HEK293 (cell line): ENCODE measurements around the gene PRRC2B.

Experiments used
- BCL6B ChIP-seq: fragments of 450-650 bp; formaldehyde crosslinking; IDR thresholded peaks from 2 replicates; pipeline ENCODE4 v1.5.1; 2017; ENCODE audit warnings: missing biosample characterization, missing genetic modification characterization
- CTCF ChIP-seq: fragments of 450-650 bp; formaldehyde crosslinking; IDR thresholded peaks from 2 replicates; pipeline ENCODE4 v1.5.1; 2016; ENCODE audit warnings: missing biosample characterization, missing genetic modification characterization
- EGR2 ChIP-seq: fragments of 450-650 bp; formaldehyde crosslinking; IDR thresholded peaks from 2 replicates; pipeline ENCODE4 v1.5.1; 2016; ENCODE audit warnings: low read depth, missing biosample characterization, missing genetic modification characterization
- GLI2 ChIP-seq: fragments of 450-650 bp; formaldehyde crosslinking; IDR thresholded peaks from 2 replicates; pipeline ENCODE4; 2017; ENCODE audit warnings: missing biosample characterization, missing genetic modification characterization, low read depth, borderline replicate concordance
- HOXA7 ChIP-seq: sonication (generic); formaldehyde crosslinking; IDR thresholded peaks from 2 replicates; pipeline ENCODE4 v1.8.1; 2022; ENCODE audit warnings: missing genetic modification reagents, borderline replicate concordance
- HOXD13 ChIP-seq: sonication (generic); formaldehyde crosslinking; IDR thresholded peaks from 2 replicates; pipeline ENCODE4 v1.8.0; 2022; ENCODE audit warnings: missing genetic modification reagents, borderline replicate concordance
- KLF9 ChIP-seq: fragments of 450-650 bp; formaldehyde crosslinking; IDR thresholded peaks from 2 replicates; pipeline ENCODE4 v1.5.1; 2016; ENCODE audit warnings: missing biosample characterization, missing genetic modification characterization, low read depth
- PRDM1 ChIP-seq: fragments of 450-650 bp; formaldehyde crosslinking; IDR thresholded peaks from 2 replicates; pipeline ENCODE4; 2016; ENCODE audit warnings: missing biosample characterization, missing genetic modification characterization
- RBAK ChIP-seq: fragments of 450-650 bp; formaldehyde crosslinking; IDR thresholded peaks from 2 replicates; pipeline ENCODE4 v1.5.1; 2016; ENCODE audit warnings: missing biosample characterization, missing genetic modification characterization
- SCRT1 ChIP-seq: fragments of 450-650 bp; formaldehyde crosslinking; IDR thresholded peaks from 2 replicates; pipeline ENCODE4 v1.5.1; 2016; ENCODE audit warnings: missing biosample characterization, missing genetic modification characterization, borderline replicate concordance
- SP3 ChIP-seq: fragments of 450-650 bp; formaldehyde crosslinking; IDR thresholded peaks from 2 replicates; pipeline ENCODE4 v1.5.1; 2016; ENCODE audit warnings: missing biosample characterization, missing genetic modification characterization
- WT1 ChIP-seq: fragments of 450-650 bp; formaldehyde crosslinking; IDR thresholded peaks from 2 replicates; pipeline ENCODE4 v1.5.1; 2016; ENCODE audit warnings: missing biosample characterization, missing genetic modification characterization
- ZBTB10 ChIP-seq: fragments of 450-650 bp; formaldehyde crosslinking; IDR thresholded peaks from 2 replicates; pipeline ENCODE4 v1.5.1; 2016; ENCODE audit warnings: missing biosample characterization, missing genetic modification characterization
- ZBTB20 ChIP-seq: fragments of 450-650 bp; formaldehyde crosslinking; IDR thresholded peaks from 2 replicates; pipeline ENCODE4 v1.5.1; 2016; ENCODE audit warnings: missing biosample characterization, missing genetic modification characterization
- ZFP37 ChIP-seq: fragments of 450-650 bp; formaldehyde crosslinking; IDR thresholded peaks from 2 replicates; pipeline ENCODE4 v1.5.1; 2016; ENCODE audit warnings: missing biosample characterization, missing genetic modification characterization
- ZNF169 ChIP-seq: fragments of 450-650 bp; formaldehyde crosslinking; IDR thresholded peaks from 2 replicates; pipeline ENCODE4 v1.5.1; 2016; ENCODE audit warnings: missing biosample characterization, missing genetic modification characterization
- ZNF24 ChIP-seq: fragments of 450-650 bp; formaldehyde crosslinking; IDR thresholded peaks from 2 replicates; pipeline ENCODE4 v1.5.1; 2016; ENCODE audit warnings: missing biosample characterization, missing genetic modification characterization
- ZNF302 ChIP-seq: fragments of 450-650 bp; formaldehyde crosslinking; IDR thresholded peaks from 2 replicates; pipeline ENCODE4 v1.5.1; 2016; ENCODE audit warnings: missing biosample characterization, missing genetic modification characterization, low read depth
- ZNF341 ChIP-seq: fragments of 450-650 bp; formaldehyde crosslinking; IDR thresholded peaks from 2 replicates; pipeline ENCODE4; 2016; ENCODE audit warnings: low read depth, missing biosample characterization, missing genetic modification characterization
- ZNF391 ChIP-seq: fragments of 450-650 bp; formaldehyde crosslinking; IDR thresholded peaks from 2 replicates; pipeline ENCODE4 v1.5.1; 2016; ENCODE audit warnings: low read depth, missing biosample characterization, missing genetic modification characterization, borderline replicate concordance
- ZNF423 ChIP-seq: fragments of 450-650 bp; formaldehyde crosslinking; IDR thresholded peaks from 2 replicates; pipeline ENCODE4 v1.5.1; 2016; ENCODE audit warnings: missing biosample characterization, missing genetic modification characterization
- ZNF600 ChIP-seq: fragments of 450-650 bp; formaldehyde crosslinking; IDR thresholded peaks from 2 replicates; pipeline ENCODE4 v1.5.1; 2016; ENCODE audit warnings: missing biosample characterization, missing genetic modification characterization
- ZNF664 ChIP-seq: fragments of 450-650 bp; formaldehyde crosslinking; IDR thresholded peaks from 2 replicates; pipeline ENCODE4 v1.5.1; 2016; ENCODE audit warnings: missing biosample characterization, missing genetic modification characterization
- ZNF776 ChIP-seq: fragments of 450-650 bp; formaldehyde crosslinking; IDR thresholded peaks from 2 replicates; pipeline ENCODE4 v1.5.0; 2017; ENCODE audit warnings: missing biosample characterization, missing genetic modification characterization, borderline replicate concordance
- ZNF830 ChIP-seq: fragments of 450-650 bp; IDR thresholded peaks from 2 replicates; pipeline ENCODE4 v1.5.0; 2018; ENCODE audit warnings: missing biosample characterization, missing genetic modification characterization, low read depth, mild to moderate bottlenecking, moderate library complexity
- TF ChIP-seq, protein P1 (sequence below): fragments of 450-650 bp; formaldehyde crosslinking; IDR thresholded peaks from 2 replicates; pipeline ENCODE4 v1.5.1; 2017; ENCODE audit warnings: missing biosample characterization, missing genetic modification characterization
- TF ChIP-seq, protein P2 (sequence below): fragments of 450-650 bp; formaldehyde crosslinking; IDR thresholded peaks from 2 replicates; pipeline ENCODE4 v1.5.1; 2016; ENCODE audit warnings: missing biosample characterization, missing genetic modification characterization
- TF ChIP-seq, protein P3 (sequence below): fragments of 450-650 bp; formaldehyde crosslinking; optimal IDR thresholded peaks from 2 replicates; pipeline ENCODE3; 2016; ENCODE audit warnings: missing biosample characterization, mild to moderate bottlenecking, missing genetic modification characterization

Gene PRRC2B

GRCh38 chr9:131395157-131396098, 1.5 kb downstream of the PRRC2B start (continued):
- TF ChIP-seq HOXD13 (CRISPR knock-in tag) = no peak
- no peak for TF ChIP-seq ZNF24
- TF ChIP-seq ZFP37 (tag by site-specific recombination) = no peak
- TF ChIP-seq, protein P1, sequence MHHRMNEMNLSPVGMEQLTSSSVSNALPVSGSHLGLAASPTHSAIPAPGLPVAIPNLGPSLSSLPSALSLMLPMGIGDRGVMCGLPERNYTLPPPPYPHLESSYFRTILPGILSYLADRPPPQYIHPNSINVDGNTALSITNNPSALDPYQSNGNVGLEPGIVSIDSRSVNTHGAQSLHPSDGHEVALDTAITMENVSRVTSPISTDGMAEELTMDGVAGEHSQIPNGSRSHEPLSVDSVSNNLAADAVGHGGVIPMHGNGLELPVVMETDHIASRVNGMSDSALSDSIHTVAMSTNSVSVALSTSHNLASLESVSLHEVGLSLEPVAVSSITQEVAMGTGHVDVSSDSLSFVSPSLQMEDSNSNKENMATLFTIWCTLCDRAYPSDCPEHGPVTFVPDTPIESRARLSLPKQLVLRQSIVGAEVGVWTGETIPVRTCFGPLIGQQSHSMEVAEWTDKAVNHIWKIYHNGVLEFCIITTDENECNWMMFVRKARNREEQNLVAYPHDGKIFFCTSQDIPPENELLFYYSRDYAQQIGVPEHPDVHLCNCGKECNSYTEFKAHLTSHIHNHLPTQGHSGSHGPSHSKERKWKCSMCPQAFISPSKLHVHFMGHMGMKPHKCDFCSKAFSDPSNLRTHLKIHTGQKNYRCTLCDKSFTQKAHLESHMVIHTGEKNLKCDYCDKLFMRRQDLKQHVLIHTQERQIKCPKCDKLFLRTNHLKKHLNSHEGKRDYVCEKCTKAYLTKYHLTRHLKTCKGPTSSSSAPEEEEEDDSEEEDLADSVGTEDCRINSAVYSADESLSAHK (tag by site-specific recombination) = peak; percentile 74
- TF ChIP-seq ZBTB20 (tag by site-specific recombination) = no peak; the same call in 1 of the 2 replicates
- TF ChIP-seq, protein P2, sequence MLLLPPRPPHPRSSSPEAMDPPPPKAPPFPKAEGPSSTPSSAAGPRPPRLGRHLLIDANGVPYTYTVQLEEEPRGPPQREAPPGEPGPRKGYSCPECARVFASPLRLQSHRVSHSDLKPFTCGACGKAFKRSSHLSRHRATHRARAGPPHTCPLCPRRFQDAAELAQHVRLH = no peak
- no peak for TF ChIP-seq ZNF341 (tag by site-specific recombination)
- peak; percentile 35 for TF ChIP-seq CTCF (tag by site-specific recombination)
- TF ChIP-seq KLF9 (tag by site-specific recombination) = no peak
- TF ChIP-seq, protein P3, sequence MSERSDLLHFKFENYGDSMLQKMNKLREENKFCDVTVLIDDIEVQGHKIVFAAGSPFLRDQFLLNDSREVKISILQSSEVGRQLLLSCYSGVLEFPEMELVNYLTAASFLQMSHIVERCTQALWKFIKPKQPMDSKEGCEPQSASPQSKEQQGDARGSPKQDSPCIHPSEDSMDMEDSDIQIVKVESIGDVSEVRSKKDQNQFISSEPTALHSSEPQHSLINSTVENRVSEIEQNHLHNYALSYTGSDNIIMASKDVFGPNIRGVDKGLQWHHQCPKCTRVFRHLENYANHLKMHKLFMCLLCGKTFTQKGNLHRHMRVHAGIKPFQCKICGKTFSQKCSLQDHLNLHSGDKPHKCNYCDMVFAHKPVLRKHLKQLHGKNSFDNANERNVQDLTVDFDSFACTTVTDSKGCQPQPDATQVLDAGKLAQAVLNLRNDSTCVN = no peak
- no peak for TF ChIP-seq SP3 (tag by site-specific recombination)
- TF ChIP-seq HOXA7 (CRISPR knock-in tag) = no peak
- no peak for TF ChIP-seq WT1 (tag by site-specific recombination)
- TF ChIP-seq ZNF830 = no peak
- TF ChIP-seq RBAK (tag by site-specific recombination) = no peak
- 0 out of 2 replicates have a peak, but pooled peaks have one; percentile 6 for TF ChIP-seq ZNF391 (tag by site-specific recombination)
- TF ChIP-seq ZNF423 (tag by site-specific recombination) = no peak
- 0 out of 2 replicates have a peak, but pooled peaks have one; percentile 16 for TF ChIP-seq ZNF664 (tag by site-specific recombination)
- TF ChIP-seq ZNF776 (tag by site-specific recombination) = no peak
- TF ChIP-seq PRDM1 (tag by site-specific recombination) = peak; percentile 68; the same call in 1 of the 2 replicates
- TF ChIP-seq ZNF302 (tag by site-specific recombination) = no peak
- TF ChIP-seq ZNF169 (tag by site-specific recombination) = no peak
- TF ChIP-seq SCRT1 = peak; percentile 97
- TF ChIP-seq GLI2 (tag by site-specific recombination) = no peak
- TF ChIP-seq EGR2 (tag by site-specific recombination) = no peak
- peak; percentile 56 for TF ChIP-seq ZNF600 (tag by site-specific recombination)
- TF ChIP-seq BCL6B = no peak
- no peak; the same call in 1 of the 2 replicates for TF ChIP-seq ZBTB10 (tag by site-specific recombination)
